ENCODE measurements around the gene PACRG.
"Not testable (repeated sequence)": the region's sequence is repeated elsewhere in the genome, so short reads cannot be mapped to it uniquely, and the experiment has no call there.

The PACRG gene

DNA sequence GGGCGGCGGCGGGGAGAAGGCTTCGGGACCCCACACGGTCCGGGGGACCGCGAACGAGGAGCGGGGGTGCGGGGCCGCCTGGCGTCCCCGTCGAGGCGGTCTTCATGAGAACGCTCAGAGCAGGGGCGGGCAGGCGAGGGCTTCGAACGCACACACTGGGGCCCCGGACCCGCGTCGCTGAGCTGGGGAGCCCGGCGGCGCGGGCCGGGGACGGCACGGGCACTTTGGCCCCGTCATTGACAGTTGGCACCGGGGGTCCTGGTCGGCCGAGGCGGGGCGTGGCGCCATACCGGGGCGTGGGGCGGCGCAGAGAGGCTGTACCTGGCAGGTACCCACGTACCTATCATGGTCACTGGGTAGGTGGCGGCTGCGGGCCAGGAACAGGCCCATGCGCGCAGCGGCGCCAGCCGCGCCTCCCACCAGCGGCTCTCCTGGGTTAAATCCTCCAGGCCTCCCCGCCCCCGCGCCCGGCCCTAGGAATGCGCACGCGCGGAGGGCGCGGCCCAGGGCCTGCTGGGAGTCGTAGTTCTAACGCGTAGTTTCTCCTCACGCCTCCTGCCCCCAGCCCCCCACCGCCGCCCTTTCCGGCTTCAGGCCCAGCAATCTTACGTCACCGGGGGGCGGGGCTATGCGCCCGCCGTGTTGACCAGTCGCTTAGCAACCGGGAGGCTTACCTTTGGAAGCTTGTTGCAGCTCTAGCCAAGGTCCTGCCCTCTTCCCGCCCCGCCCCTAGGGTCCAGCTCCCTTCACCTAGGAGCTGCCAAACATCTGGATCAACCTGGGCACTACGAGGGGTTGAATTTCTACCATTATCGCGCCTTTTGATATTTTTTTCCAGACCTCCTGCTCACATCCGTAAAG is at the start of gene PACRG, which contains the start of gene PRKN:
Gene PACRG, plus strand, starts transcription at position 653 of the 861 bp plus-strand sequence.
Gene PRKN, minus strand, starts transcription at position 445 of the 861 bp plus-strand sequence.
- peak; percentile 80 to 99 (median 96) for DNase-seq

- DNase-seq, result not testable (repeated sequence)
Observed at GRCh38 chr6:162678896-162679295, 48.9 kb upstream of the PACRG start.

GRCh38 chr6:162679681-162680080 is 48.1 kb upstream of the PACRG start:
- DNase-seq, result no peak

DNA sequence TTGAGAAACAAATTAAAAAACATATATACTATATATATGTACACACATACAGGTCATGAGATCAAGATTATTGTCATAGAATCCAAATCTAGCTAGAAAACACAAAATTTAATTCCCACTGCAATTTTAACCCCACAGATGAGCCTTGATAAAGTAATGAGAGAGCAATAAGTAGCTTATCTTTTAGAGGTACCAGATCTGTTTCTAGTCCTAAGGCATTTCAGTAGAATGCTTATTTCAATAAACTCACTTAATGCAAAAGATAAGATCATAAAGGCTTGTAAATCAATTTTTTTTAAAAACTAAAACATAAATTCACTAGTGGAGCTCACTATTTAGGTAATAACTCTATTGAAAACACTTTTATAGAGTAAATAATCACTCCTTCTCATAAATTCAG is 47.4 kb upstream of the PACRG start:
- DNase-seq, result no peak

DNA sequence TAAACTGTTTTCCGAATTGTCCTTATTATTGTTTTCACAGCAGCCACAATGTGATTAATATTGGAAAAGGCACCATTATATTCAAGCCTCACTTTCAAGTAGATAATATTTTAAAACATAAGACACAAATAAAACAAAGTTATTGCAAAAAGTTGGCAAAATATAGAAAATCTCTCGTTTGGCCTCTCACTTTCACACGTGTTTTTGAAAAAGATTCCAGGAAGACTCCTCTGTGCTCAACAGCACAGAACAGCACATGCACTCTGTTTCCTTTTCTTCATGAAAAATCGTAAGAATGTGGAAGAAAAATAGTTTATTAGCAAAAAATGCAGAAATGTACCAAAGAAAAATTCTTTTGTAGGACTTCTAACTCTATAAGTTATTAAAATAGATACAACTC is 46.9 kb upstream of the PACRG start:
- DNase-seq, result no peak

DNA sequence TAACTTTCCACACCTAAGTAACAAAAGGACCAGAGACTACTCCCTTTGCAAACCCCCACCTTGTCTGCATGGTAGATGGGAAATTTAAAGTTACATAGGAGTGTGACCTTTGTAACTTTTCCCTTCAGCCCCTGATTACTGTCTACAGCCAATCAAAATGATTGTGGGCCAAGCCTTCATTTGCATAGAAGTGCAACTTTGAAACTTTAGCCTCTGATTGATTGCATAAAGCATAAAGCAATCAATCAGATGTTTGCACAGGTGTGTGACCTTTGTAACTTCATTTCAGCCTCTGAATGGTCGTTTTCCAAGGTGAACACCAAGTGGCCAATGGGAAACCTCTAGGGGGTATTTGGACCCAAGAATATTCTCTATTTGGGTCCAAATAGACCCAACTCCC is 46.3 kb upstream of the PACRG start:
- no peak for DNase-seq

GRCh38 chr6:162683135-162683534 is 44.6 kb upstream of the PACRG start:
- no peak for DNase-seq

- no peak for DNase-seq
Observed at GRCh38 chr6:162684052-162684451, 43.7 kb upstream of the PACRG start.

GRCh38 chr6:162684961-162685360 is 42.8 kb upstream of the PACRG start:
- no peak for DNase-seq

DNA sequence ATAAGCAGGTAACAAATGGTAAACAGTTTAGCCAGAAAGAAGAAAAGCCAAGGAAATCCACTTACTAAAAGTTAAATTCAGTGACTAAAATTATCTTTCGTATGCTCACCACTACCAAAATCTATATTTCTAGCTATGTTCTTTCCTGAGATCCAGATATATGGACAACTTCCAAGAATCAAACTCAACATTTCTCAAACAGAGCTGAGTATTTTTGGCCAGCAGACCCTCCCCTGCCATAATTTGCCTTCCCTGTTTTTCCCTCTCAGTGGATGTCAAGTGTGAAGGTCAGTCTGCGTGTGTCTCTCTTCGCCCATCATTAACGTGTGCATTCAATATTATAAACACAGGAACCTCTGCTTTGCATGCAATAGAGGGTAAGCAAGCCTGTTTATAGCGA is 42.2 kb upstream of the PACRG start:
- DNase-seq, result no peak

- no peak for DNase-seq
Observed at GRCh38 chr6:162688751-162689345, 38.9 kb upstream of the PACRG start.

DNA sequence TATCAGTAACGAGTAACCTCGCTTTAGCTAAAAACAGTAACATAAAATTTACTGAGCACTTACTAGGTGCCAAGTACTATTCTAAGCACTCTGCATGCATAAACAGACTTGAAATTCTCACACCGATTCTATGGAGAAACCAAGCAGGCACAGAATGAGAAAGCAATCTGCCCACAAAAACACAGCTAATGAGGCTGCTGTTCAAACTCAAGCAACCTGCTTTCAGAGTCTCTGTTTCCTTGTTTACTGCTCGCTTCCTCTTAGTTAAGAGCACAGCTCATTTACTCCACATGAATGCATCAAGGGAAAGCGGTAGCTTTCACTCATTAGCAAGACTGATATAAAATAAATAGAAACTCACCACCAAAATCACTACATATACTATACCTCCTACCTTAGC is 37.6 kb upstream of the PACRG start:
- DNase-seq, result no peak

DNA sequence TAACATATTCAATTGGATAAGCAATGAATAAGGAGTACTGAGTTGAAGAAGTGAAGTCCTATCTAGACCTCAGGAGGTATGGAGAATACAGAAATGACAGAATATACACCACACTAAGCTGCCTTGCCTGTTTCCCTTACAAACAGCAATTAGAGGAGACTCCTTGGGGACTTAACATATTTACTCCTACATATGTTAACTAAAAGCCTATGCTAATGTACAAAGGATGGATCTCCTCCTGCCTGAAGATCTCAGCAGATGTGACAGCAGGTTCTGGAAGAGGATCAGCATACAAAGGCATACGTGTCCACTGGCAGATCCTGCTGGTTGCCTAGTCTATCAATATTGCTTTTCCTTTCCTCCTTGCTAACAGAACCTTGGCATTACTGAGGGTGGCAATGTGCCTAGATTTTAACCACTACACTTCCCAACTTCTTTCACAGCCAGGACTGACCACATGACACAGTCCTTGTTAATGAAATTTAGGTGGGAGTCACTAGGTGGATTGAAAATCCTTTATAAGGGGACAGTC is 29.8 kb upstream of the PACRG start:
- DNase-seq, result no peak

- DNase-seq, result no peak
Observed at GRCh38 chr6:162698440-162698839, 29.3 kb upstream of the PACRG start.

GRCh38 chr6:162699961-162700360 is 27.8 kb upstream of the PACRG start:
- no peak for DNase-seq

DNA sequence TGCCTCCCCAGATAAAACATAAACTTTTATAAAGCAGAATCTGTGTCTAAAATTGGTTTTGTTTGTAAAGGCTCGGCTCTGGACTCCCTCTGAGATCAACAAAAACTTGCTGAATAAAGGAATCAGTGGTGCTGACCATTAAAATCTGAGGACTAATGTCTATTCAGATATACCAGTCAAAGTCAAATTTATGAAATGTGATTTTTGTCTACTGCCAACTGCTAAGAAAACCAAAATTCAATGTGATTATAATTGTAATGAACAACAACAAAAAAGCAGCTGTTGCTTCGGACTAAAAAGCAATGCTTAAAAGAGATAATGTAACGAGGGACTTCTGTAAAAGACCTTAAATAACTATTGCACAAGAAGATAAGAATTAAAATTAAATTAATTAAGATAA is 26.8 kb upstream of the PACRG start:
- no peak for DNase-seq

GRCh38 chr6:162701551-162701950 is 26.2 kb upstream of the PACRG start:
- no peak for DNase-seq

DNA sequence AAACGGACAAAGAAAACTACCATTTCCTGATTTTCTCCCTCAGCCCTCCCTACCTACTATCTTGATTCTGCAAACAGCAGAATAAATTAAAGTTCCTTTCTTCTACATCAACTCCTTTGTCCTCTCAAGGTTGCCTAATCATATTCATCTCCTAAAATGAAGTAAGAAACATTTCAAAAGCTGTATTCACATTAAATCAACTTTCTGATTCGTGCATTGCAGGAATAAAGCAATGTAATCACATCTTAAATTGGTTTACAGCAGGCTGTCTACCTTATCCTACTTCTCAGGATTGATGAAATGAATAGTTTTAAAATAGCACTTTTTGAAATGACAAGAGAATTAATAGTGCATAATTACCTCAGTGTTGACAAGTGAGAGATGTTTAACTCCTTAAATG is 25.3 kb upstream of the PACRG start:
- no peak for DNase-seq

GRCh38 chr6:162704001-162704400 is 23.8 kb upstream of the PACRG start:
- DNase-seq, result no peak

- DNase-seq, result peak in 1 of 14 donors; percentile 26
Observed at GRCh38 chr6:162705736-162706135, 22.0 kb upstream of the PACRG start.

DNA sequence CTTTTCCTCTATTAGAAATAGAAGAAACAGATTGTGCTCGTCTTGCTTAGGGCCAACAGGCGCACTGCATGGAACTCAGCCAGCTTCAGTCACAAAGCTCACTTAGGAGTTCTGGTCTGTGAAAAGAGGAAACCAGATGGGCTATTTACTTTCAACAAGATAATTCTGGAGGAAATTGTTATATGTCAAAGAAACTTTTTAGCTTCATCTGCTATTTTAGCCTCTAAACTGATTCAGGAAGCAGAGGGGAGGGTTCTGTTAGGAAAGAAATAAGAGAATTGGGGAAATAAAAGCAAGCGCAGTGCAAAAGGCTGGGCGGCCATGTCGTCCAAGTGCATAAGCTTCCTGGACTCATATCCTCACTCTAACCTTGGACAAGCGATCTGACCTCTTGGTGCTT is 21.5 kb upstream of the PACRG start:
- DNase-seq, result peak in 10 of 14 donors; percentile 6 to 60 (median 25)

DNA sequence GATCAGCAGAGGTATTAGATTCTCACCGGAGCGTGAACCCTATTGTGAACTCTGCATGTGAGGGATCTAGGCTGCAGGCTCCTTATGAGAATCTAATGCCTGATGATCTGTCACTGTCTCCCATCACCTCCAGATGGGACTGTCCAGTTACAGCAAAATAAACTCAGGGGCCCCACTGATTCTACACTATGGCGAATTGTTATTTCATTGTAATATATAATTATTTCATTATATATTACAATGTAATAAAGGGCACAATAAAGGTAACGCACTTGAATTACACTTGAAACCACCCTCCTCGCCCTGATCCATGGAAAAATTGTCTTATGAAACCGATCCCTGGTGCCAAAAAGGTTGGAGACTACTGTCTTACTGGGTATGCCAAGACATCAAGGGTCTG is 18.8 kb upstream of the PACRG start:
- no peak for DNase-seq

GRCh38 chr6:162709431-162709830 is 18.3 kb upstream of the PACRG start:
- no peak for DNase-seq

GRCh38 chr6:162710419-162710818 is 17.4 kb upstream of the PACRG start:
- DNase-seq, result no peak
